OCI-LY1 (cell line): ENCODE results near the gene CEP20.

Experiments
- CTCF ChIP-seq: fragments of 200-600 bp; sonication (generic), shearing (Covaris generic); IDR thresholded peaks from 2 replicates; pipeline ENCODE4 v1.5.1; 2017; ENCODE audit warnings: mild to moderate bottlenecking, antibody characterized with exemption, low read length, moderate library complexity, mixed read lengths
- EZH2 ChIP-seq: fragments of 200-600 bp; sonication (generic), shearing (Covaris generic); IDR thresholded peaks from 2 replicates; pipeline ENCODE4 v1.8.0; 2017; ENCODE audit warnings: borderline replicate concordance, mixed run types, mild to moderate bottlenecking, antibody characterized with exemption, low read length, moderate library complexity, mixed read lengths

GRCh38 chr16:15919331-15919730, 30.9 kb upstream of the CEP20 start:
- TF ChIP-seq CTCF (no peak), EZH2 (no peak)
